CD4-positive, alpha-beta T cell treated with Interleukin-6 at 100 ng/mL for 8 hours (primary cell): ENCODE data around the gene RBM33.
"Not testable (repeated sequence)": the region's sequence is repeated elsewhere in the genome, so short reads cannot be mapped to it uniquely, and the experiment has no call there.

Experiments
- DNase-seq: peaks from one replicate; pipeline ENCODE4 v3.0.0-alpha.2; 2020; ENCODE audit warnings: mixed read lengths, low spot score

The RBM33 gene

GRCh38 chr7:155662343-155663043 is 18.0 kb downstream of the RBM33 start:
- no peak for DNase-seq

GRCh38 chr7:155663937-155664336 is 19.5 kb downstream of the RBM33 start:
- DNase-seq: no peak

GRCh38 chr7:155665079-155665956 is 20.9 kb downstream of the RBM33 start:
- no peak for DNase-seq

GRCh38 chr7:155665957-155666287 is 21.5 kb downstream of the RBM33 start:
- no peak for DNase-seq

GRCh38 chr7:155667241-155667829 is 22.9 kb downstream of the RBM33 start:
- DNase-seq: no peak

- DNase-seq: no peak
These were observed 25.4 kb downstream of the RBM33 start for GRCh38 chr7:155669717-155670505.

- no peak for DNase-seq
These were observed 26.1 kb downstream of the RBM33 start for GRCh38 chr7:155670521-155670920.

GRCh38 chr7:155674556-155674955 is 30.1 kb downstream of the RBM33 start:
- no peak for DNase-seq

GRCh38 chr7:155676052-155676451 is 31.6 kb downstream of the RBM33 start:
- no peak for DNase-seq

GRCh38 chr7:155677688-155678087 is 33.2 kb downstream of the RBM33 start:
- DNase-seq: no peak

- DNase-seq: no peak
These were observed 35.7 kb downstream of the RBM33 start for GRCh38 chr7:155680124-155680523.

GRCh38 chr7:155680864-155681263 is 36.4 kb downstream of the RBM33 start:
- no peak for DNase-seq

- DNase-seq: no peak
These were observed 37.2 kb downstream of the RBM33 start for GRCh38 chr7:155681663-155682062.

GRCh38 chr7:155682484-155682883 is 38.0 kb downstream of the RBM33 start:
- no peak for DNase-seq

GRCh38 chr7:155683098-155683497 is 38.6 kb downstream of the RBM33 start:
- no peak for DNase-seq

- DNase-seq: no peak
These were observed 39.3 kb downstream of the RBM33 start for GRCh38 chr7:155683714-155684113.

- DNase-seq: no peak
These were observed 40.1 kb downstream of the RBM33 start for GRCh38 chr7:155684543-155684942.

GRCh38 chr7:155685070-155685790 is 40.8 kb downstream of the RBM33 start:
- peak; percentile 8 for DNase-seq

GRCh38 chr7:155685791-155686160 is 41.3 kb downstream of the RBM33 start:
- DNase-seq: no peak

GRCh38 chr7:155686620-155687324 is 42.3 kb downstream of the RBM33 start:
- DNase-seq: not testable (repeated sequence)

GRCh38 chr7:155688237-155688636 is 43.8 kb downstream of the RBM33 start:
- not testable (repeated sequence) for DNase-seq
